Neural cell (in vitro differentiated cells): ENCODE measurements around the gene SOCS4. TPM values are rescaled to one million over a fixed set of nuclear protein-coding genes. Genes with fewer than 3 reads are reported as not detected.
"Not testable (repeated sequence)": the region's sequence is repeated elsewhere in the genome, so short reads cannot be mapped to it uniquely, and the experiment has no call there.

ENCODE experiments used
- H2AFZ ChIP-seq: fragments of 200-600, 300-800 bp; sonication (generic), shearing (Covaris generic); 2 replicates; pipeline ENCODE4 v1.6.0; 2014; ENCODE audit warnings: low read depth, mild to moderate bottlenecking, antibody characterized with exemption, low read length, moderate library complexity
- H3F3A ChIP-seq: fragments of 200-600 bp; shearing (Covaris generic); 2 replicates; pipeline ENCODE4 v1.6.1; 2016; ENCODE audit warnings: mild to moderate bottlenecking, moderate library complexity, mixed read lengths, antibody characterized with exemption, low read length; ENCODE audit not compliant: insufficient read depth, poor library complexity, severe bottlenecking
- H3K27ac ChIP-seq: fragments of 200-600, 300-800 bp; sonication (generic), shearing (Covaris generic); 2 replicates; pipeline ENCODE4 v1.5.1; 2014; ENCODE audit warnings: mild to moderate bottlenecking, low read length, moderate library complexity
- H3K27me3 ChIP-seq: fragments of 300-800, 200-600 bp; sonication (generic), shearing (Covaris generic); 2 replicates; pipeline ENCODE4 v1.6.0; 2014; ENCODE audit warnings: mild to moderate bottlenecking, low read depth, low read length, moderate library complexity; ENCODE audit not compliant: insufficient read depth
- H3K36me3 ChIP-seq: fragments of 300-800, 200-600 bp; sonication (generic), shearing (Covaris generic); 2 replicates; pipeline ENCODE4 v1.5.1; 2014; ENCODE audit warnings: mild to moderate bottlenecking, antibody characterized with exemption, low read length, moderate library complexity; ENCODE audit not compliant: insufficient read depth
- H3K4me2 ChIP-seq: fragments of 300-800, 200-600 bp; sonication (generic), shearing (Covaris generic); 2 replicates; pipeline ENCODE4 v1.6.0; 2014; ENCODE audit warnings: mild to moderate bottlenecking, low read length
- H3K4me3 ChIP-seq: fragments of 300-800, 200-600 bp; sonication (generic), shearing (Covaris generic); 2 replicates; pipeline ENCODE4 v1.5.1; 2014; ENCODE audit warnings: mild to moderate bottlenecking, low read length, moderate library complexity
- H3K79me2 ChIP-seq: fragments of 200-600 bp; shearing (Covaris generic); replicated peaks from 2 replicates; pipeline ENCODE4 v1.6.0; 2014; ENCODE audit warnings: mild to moderate bottlenecking, low read length, moderate library complexity; ENCODE audit not compliant: insufficient read depth
- H3K9ac ChIP-seq: fragments of 300-800, 200-600 bp; sonication (generic), shearing (Covaris generic); 2 replicates; pipeline ENCODE4 v1.6.1; 2016; ENCODE audit warnings: mild to moderate bottlenecking, low read length, mixed read lengths
- H3K9me2 ChIP-seq: fragments of 200-600 bp; shearing (Covaris generic); 2 replicates; pipeline ENCODE4 v1.6.1; 2016; ENCODE audit warnings: mild to moderate bottlenecking, low read length, mixed read lengths; ENCODE audit not compliant: insufficient read depth
- H3K9me3 ChIP-seq: fragments of 200-600, 300-800 bp; sonication (generic), shearing (Covaris generic); 2 replicates; pipeline ENCODE4 v1.6.1; 2016; ENCODE audit warnings: mild to moderate bottlenecking, mixed run types, low read length, moderate library complexity, mixed read lengths
- H4K20me1 ChIP-seq: fragments of 200-600 bp; shearing (Covaris generic); 2 replicates; pipeline ENCODE4 v1.6.1; 2016; ENCODE audit warnings: mild to moderate bottlenecking, mixed run types; ENCODE audit not compliant: insufficient read depth
- EP300 ChIP-seq: fragments of 450-650 bp; conservative IDR thresholded peaks from 2 replicates; pipeline ENCODE4 v1.6.1; 2014; ENCODE audit warnings: antibody characterized with exemption, mild to moderate bottlenecking, moderate library complexity; ENCODE audit not compliant: poor library complexity, severe bottlenecking
- EZH2 ChIP-seq: fragments of 200-600, 300-800 bp; shearing (Covaris generic), sonication (generic); IDR thresholded peaks from 2 replicates; pipeline ENCODE4 v1.6.1; 2014; ENCODE audit warnings: antibody characterized with exemption, low read length, borderline replicate concordance, mild to moderate bottlenecking; ENCODE audit not compliant: insufficient read depth, poor library complexity, severe bottlenecking
- MXI1 ChIP-seq: fragments of 450-650 bp; conservative IDR thresholded peaks from 2 replicates; pipeline ENCODE4 v1.6.1; 2014; ENCODE audit warnings: antibody characterized with exemption, mild to moderate bottlenecking; ENCODE audit not compliant: poor library complexity, severe bottlenecking
- POLR2AphosphoS5 ChIP-seq: IDR thresholded peaks from 2 replicates; pipeline ENCODE4 v1.6.1; 2012
- RAD21 ChIP-seq: fragments of 450-650 bp; conservative IDR thresholded peaks from 2 replicates; pipeline ENCODE4 v1.6.1; 2014; ENCODE audit warnings: antibody characterized with exemption, mild to moderate bottlenecking, moderate library complexity
- REST ChIP-seq: IDR thresholded peaks from 2 replicates; pipeline ENCODE4 v1.6.1; 2012; ENCODE audit warnings: borderline replicate concordance
- SMC3 ChIP-seq: fragments of 450-650 bp; conservative IDR thresholded peaks from 2 replicates; pipeline ENCODE4 v1.6.1; 2014; ENCODE audit warnings: antibody characterized with exemption, mild to moderate bottlenecking, moderate library complexity; ENCODE audit not compliant: poor library complexity
- TAF1 ChIP-seq: IDR thresholded peaks from 2 replicates; pipeline ENCODE4 v1.6.1; 2012; ENCODE audit warnings: low read depth
- polyA plus RNA-seq: library from polyadenylated mRNA; depleted of rRNA; stranded (reverse); fragments of >200 nt; gene quantifications from 2 replicates; pipeline ENCODE4 v1.2.3, GENCODE V29; 2014
- TF ChIP-seq, protein P1 (sequence below): fragments of 450-650 bp; IDR thresholded peaks from 2 replicates; pipeline ENCODE4 v1.5.1; 2014; ENCODE audit warnings: antibody characterized with exemption, mild to moderate bottlenecking, moderate library complexity; ENCODE audit not compliant: poor library complexity, severe bottlenecking

SOCS4 gene
- polyA plus RNA-seq, 1 donor from 2014 or later = 27.3 TPM

GRCh38 chr14:55075628-55076175 is 48.7 kb downstream of the SOCS4 start:
- Histone ChIP-seq H2AFZ (no peak overlapping the region), H3K9me2 (no peaks in the 10 kb centered on the region), H3K36me3 (no peaks in the 10 kb centered on the region), H3K79me2 (no peaks in the 10 kb centered on the region), H3F3A (no peaks in the 10 kb centered on the region), H3K4me2 (no peak overlapping the region), H3K27me3 (no peaks in the 10 kb centered on the region), H3K9me3 (no peaks in the 10 kb centered on the region), H3K27ac (no peak overlapping the region), H3K9ac (no peak overlapping the region), H4K20me1 (no peaks in the 10 kb centered on the region), H3K4me3 (no peak overlapping the region)
- no peak for TF ChIP-seq MXI1
- TF ChIP-seq, protein P1, sequence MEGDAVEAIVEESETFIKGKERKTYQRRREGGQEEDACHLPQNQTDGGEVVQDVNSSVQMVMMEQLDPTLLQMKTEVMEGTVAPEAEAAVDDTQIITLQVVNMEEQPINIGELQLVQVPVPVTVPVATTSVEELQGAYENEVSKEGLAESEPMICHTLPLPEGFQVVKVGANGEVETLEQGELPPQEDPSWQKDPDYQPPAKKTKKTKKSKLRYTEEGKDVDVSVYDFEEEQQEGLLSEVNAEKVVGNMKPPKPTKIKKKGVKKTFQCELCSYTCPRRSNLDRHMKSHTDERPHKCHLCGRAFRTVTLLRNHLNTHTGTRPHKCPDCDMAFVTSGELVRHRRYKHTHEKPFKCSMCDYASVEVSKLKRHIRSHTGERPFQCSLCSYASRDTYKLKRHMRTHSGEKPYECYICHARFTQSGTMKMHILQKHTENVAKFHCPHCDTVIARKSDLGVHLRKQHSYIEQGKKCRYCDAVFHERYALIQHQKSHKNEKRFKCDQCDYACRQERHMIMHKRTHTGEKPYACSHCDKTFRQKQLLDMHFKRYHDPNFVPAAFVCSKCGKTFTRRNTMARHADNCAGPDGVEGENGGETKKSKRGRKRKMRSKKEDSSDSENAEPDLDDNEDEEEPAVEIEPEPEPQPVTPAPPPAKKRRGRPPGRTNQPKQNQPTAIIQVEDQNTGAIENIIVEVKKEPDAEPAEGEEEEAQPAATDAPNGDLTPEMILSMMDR = no peak
- no peak for TF ChIP-seq EP300
- TF ChIP-seq REST = no peak
- no peak for TF ChIP-seq TAF1
- no peak for TF ChIP-seq SMC3
- no peak for TF ChIP-seq RAD21
- no peak for TF ChIP-seq EZH2
- no peak for TF ChIP-seq POLR2AphosphoS5

- no peak overlapping the region for H3K4me2 ChIP-seq
- no peaks in the 10 kb centered on the region for H3K36me3 ChIP-seq
- TF ChIP-seq SMC3 = no peak
- no peak for TF ChIP-seq POLR2AphosphoS5
- no peak for TF ChIP-seq EZH2
- no peak for TF ChIP-seq REST
- no peak for TF ChIP-seq RAD21
- TF ChIP-seq, protein P1 = no peak
- no peak for TF ChIP-seq TAF1
- TF ChIP-seq MXI1 = no peak
- TF ChIP-seq EP300 = no peak
- H3K9me3 ChIP-seq = no peaks in the 10 kb centered on the region
- H3K79me2 ChIP-seq = no peaks in the 10 kb centered on the region
- H3K27ac ChIP-seq = no peak overlapping the region
- no peaks in the 10 kb centered on the region for H3K9me2 ChIP-seq
- no peak overlapping the region for H3K9ac ChIP-seq
- no peaks in the 10 kb centered on the region for H3F3A ChIP-seq
- H3K27me3 ChIP-seq = no peaks in the 10 kb centered on the region
- H4K20me1 ChIP-seq = no peaks in the 10 kb centered on the region
- H3K4me3 ChIP-seq = no peak overlapping the region
- H2AFZ ChIP-seq = no peak overlapping the region
These were observed 50.4 kb downstream of the SOCS4 start for GRCh38 chr14:55077170-55078151.

GRCh38 chr14:55079961-55080360 is 52.9 kb downstream of the SOCS4 start:
- not testable (repeated sequence) for H3K9me2 ChIP-seq, H3K27ac ChIP-seq, H4K20me1 ChIP-seq, H2AFZ ChIP-seq, H3K9ac ChIP-seq, H3K4me2 ChIP-seq, H3K9me3 ChIP-seq, H3F3A ChIP-seq, H3K27me3 ChIP-seq, H3K79me2 ChIP-seq, H3K4me3 ChIP-seq, H3K36me3 ChIP-seq
